Left kidney (tissue), 2 donors: ENCODE measurements around the gene TFCP2L1. TPM values are rescaled to one million over a fixed set of nuclear protein-coding genes. Genes with fewer than 3 reads are reported as not detected.
"Not testable (repeated sequence)": the region's sequence is repeated elsewhere in the genome, so short reads cannot be mapped to it uniquely, and the experiment has no call there.

Experiments
- DNase-seq: peaks from one replicate; pipeline ENCODE4 v3.0.0-alpha.2; 2013
- polyA plus RNA-seq: library from polyadenylated mRNA; unstranded; fragments of 120-200 nt; gene quantifications from one replicate; pipeline ENCODE4 v1.2.1, GENCODE V29; 2013; ENCODE audit not compliant: insufficient read length

The TFCP2L1 gene
- polyA plus RNA-seq, 1 donor = 68.0 TPM

DNA sequence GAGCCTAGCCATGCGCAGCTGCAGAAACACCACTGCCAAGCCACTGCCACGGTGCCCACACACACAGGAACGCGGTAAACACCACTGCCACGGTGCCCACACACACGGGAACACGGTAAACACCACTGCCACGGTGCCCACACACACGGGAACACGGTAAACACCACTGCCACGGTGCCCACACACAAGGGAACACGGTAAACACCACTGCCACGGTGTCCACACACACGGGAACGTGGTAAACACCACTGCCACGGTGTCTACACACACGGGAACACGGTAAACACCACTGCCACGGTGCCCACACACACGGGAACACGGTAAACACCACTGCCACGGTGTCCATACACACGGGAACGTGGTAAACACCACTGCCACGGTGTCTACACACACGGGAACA lies 59.3 kb downstream of the TFCP2L1 start:
- not testable (repeated sequence) for DNase-seq

DNA sequence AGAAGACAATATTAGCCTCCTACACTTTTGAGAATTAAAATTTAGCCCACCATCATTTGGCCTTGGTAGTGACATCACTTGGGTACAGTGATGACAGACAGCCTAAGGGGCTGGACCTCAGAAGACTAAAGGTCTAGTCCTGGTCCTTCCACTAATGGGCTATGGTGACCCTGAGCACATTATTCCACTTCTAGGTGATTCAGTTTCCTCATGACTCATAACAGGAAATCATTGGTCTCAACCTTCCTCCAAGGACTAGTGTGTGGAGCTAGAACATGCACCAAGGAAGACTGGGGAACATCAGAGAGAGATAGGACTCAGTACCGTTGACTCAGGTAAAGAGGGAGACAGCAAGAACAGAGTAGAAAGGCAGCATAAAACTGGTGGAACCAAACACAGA lies 64.0 kb downstream of the TFCP2L1 start:
- DNase-seq = no peak

DNA sequence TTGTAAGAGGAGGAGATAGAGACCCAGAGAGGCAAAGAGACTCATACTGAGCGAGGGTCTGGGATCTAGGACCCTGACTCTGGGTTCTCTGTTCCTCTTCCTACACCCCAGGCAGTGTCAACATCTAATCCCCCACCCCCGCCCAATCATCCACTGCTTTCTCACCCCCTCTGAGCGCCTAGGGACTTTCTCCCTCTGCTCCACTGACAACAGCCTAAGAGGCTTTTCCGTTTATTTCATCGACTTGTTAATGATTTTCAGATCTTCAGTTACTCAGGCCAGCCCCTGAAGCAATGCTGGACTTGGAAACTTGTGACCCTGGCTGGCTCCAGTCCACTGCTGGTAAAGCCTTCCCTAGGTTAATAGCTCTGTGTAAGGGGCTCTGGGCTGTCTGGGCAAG lies 65.1 kb downstream of the TFCP2L1 start:
- no peak for DNase-seq

- DNase-seq = no peak
These were observed 66.5 kb downstream of the TFCP2L1 start for GRCh38 chr2:121218386-121218938.

GRCh38 chr2:121217627-121218026 lies 67.4 kb downstream of the TFCP2L1 start:
- no peak for DNase-seq

- DNase-seq = no peak
These were observed 70.7 kb downstream of the TFCP2L1 start for GRCh38 chr2:121214296-121214695.

DNA sequence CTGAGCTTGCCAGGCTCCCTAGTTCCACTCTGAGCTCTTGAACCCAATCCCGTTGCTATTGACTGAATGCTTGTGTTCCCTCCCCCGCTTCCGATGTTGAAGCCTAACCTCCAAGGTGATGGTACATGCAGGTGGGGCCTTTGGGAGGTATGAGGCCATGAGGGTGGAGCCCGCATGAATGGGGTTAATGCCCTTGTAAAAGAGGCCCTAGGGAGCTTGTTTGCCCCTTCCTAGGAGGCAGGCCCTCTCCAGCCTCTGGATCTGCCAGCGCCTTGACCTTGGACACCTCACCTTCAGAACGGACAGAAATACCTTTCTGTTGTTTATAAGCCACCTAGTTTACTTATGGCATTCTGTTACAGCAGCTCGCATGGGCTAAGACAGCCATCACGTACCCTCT lies 71.6 kb downstream of the TFCP2L1 start:
- DNase-seq = no peak

DNA sequence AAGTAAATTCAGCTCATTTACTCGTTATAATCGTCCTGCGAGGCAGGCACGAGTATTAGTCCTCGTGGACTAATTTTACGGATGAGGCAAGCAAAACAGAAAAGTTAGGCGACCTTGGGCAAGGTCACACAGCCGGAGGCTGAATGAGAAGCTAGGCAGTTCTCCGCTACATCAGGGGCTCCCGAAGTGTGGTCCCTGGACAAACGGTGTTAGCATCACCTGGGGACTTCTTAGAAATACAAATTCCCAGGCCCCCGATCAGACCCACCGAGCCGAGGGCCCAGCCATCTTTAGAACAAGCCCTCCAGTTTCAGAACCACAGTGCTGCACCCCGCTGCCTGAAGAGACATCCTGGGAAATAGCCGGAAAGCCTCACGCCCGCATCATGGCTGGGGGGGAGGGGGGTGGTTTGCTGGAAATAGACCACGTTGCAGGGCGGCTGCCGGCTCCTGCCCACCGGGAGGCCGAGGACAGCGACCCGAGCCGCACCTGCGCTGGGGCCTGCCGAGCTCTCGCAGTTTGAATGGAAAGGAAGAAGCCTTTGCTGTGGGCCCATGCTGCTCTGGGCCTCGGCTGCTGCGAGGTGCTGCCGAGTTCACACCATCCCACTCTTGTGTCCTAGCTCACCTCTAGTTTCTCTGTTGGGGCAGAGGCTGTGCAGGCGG lies 72.2 kb downstream of the TFCP2L1 start:
- DNase-seq = no peak

GRCh38 chr2:121211689-121212151 lies 73.3 kb downstream of the TFCP2L1 start:
- DNase-seq = no peak

DNA sequence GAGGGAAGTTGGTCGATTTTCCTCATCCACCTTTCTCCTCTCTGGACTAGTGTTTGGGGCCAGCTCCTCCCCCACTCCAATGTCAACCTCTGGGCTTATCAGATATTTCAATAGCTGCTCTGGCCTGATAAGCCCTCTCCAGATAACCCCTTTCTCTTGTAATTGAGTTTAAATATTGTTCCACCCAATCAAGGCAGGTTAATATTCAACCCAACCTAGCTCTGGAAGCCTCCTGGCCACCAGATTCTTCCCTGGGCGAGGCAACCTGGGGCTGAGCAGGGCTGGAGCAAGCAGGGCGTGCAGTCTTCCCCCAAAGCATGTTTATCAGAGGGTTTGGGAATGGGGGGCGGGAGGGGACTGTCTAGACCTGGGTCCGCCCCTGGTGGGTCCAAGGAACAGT lies 73.8 kb downstream of the TFCP2L1 start:
- DNase-seq = no peak

DNA sequence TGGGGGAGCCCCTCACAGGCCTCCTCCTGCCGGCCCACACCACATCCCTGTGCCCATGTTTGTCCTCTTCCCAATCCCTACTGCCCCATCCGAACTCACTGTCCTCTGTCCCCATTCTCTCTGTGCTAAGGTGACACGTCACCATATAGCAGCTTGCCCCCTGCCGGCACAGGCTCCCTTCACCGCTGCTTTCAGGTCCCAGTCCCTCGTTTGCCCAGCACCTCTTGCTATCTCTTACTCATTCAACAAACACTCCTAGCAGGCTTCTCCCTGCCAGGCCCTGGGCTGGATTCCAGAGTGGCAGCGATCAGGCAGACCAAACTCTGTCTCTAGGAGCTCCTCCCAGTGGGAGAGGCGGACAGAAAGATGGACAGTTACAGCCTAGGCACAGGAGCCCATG lies 74.3 kb downstream of the TFCP2L1 start:
- DNase-seq = no peak

DNA sequence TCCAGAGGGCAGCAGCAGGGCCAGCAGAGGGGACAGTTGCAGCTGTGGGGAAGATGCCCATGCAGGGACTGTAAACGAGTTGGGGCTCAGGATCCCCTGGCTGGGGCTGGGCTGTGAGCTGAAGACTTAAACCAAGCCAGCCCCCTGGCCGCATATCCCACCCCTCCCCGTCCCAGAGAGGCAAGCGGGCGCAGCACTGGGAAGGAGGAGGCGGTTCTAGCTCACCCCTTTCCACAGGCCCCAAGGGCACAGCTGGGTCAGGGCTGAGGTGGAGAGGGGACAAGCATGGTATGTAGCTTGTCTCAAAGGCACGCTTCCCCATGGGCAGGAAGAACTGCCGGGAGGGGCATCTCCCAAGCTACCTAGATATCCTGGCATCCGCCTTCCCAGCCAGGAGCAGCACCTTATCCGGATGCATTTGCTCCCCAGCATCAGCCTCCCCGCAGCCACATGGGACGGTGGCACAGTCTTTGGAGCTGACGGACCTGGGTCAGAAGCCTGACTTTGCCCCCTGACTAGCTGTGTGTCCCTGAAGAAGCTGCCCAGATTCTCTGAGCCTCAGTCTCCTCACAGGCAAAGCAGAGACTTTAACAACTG lies 75.9 kb downstream of the TFCP2L1 start:
- DNase-seq = no peak

DNA sequence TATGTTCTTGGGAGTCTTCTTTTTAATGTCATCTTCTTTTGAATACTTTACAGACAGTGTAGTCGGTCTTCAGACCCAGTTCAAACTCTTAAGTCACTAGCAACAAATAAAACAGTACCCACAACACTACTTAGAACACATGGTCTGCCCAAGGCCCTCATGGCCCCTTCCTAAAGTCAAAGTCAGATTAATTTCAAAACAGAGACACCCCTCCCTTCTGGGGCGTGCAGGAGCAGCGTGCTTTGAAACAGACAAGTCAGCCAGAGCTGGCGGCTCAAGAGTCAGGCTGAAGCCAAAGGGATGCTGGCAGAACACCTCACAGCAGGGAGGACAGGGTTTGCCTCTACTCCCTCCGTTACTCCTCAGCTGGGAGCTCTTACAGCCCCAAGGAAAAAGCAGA lies 77.5 kb downstream of the TFCP2L1 start:
- no peak for DNase-seq

- DNase-seq = no peak
These were observed 79.6 kb downstream of the TFCP2L1 start for GRCh38 chr2:121205321-121205942.

- no peak for DNase-seq
These were observed 81.3 kb downstream of the TFCP2L1 start for GRCh38 chr2:121203591-121204249.

GRCh38 chr2:121202541-121203310 lies 82.3 kb downstream of the TFCP2L1 start:
- no peak for DNase-seq

DNA sequence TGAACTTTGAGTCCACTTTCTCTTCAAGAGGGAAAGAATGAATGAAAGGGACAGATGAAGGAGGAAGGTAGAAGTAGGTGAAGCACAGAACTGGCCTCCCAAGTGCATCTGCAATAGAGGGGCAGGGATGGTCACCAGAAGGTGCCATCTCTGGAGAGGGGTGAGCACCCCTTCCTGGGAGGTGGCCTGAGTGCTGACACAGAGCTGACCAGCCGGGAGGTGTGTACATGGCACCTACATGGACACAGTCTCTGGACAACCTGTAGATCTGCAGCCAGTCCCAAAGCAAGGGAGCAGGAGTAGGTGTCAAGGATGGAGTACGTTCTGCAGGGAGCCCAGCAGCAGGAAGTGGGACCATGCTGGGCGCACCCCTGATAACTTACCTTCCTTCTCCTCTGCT lies 83.2 kb downstream of the TFCP2L1 start:
- no peak for DNase-seq

DNA sequence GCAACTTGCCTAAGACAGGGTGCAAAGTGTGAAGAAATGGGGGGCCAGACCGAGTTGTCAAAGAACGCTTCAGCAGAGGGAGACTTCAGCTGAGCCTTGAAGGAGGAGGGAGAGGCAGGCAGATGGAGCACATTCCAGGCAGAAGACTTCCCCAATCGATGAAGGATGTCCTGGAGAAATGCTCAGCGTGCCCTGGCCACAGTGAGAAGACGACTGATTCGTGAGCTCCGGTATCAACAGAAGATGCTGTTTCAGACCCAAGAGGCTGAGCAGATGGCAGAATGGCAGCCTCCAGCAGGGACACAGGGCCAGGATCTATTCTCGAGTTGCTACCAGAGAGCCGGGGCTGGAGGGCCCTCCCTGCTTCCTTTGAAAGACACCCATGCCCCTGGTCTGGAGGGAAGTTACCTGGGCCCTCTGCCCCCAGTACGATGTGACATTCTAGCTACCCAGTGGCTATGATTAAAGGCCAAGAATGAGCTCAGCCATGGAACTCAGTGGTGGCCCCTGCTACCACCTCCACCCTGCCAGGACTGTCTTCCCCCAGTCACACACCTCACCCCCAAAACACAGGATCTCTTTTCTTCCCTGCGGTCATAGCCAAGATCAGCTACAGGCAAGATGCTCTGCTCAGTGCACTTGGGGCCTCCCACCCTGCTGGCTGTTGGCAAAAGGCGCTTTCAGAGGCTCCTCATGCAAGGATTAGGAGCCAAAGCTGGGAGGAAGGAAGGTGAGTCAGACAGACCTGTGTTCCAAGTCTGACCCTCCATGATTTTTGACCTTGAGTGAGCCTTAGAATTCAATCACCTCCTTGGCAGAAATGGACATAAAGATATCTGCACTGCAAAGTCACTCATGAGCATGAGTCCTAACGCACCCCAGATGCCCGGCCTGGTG lies 84.3 kb downstream of the TFCP2L1 start:
- no peak for DNase-seq

GRCh38 chr2:121200011-121200347 lies 85.0 kb downstream of the TFCP2L1 start:
- no peak for DNase-seq

- DNase-seq = no peak
These were observed 85.6 kb downstream of the TFCP2L1 start for GRCh38 chr2:121199281-121200010.
